RWPE2 (cell line): Measurements from ENCODE around the gene IL18.

Source experiments
- ATAC-seq: fragments of 200-7000 bp; cut with Tn5 transposase; 3 replicates; pipeline ENCODE4 v1.9.1; 2021; ENCODE audit warnings: low read depth
- DNase-seq: peaks from one replicate; pipeline ENCODE4 v3.0.0-alpha.2; 2020; ENCODE audit warnings: low spot score
- H3K27ac ChIP-seq: fragments of 450-650 bp; 2 replicates; pipeline ENCODE4 v1.5.1; 2017; ENCODE audit warnings: mild to moderate bottlenecking; ENCODE audit not compliant: poor library complexity, severe bottlenecking
- H3K27me3 ChIP-seq: fragments of 250-450 bp; sonication (Bioruptor Pico); 2 replicates; pipeline ENCODE4 v1.5.1; 2021; ENCODE audit warnings: mild to moderate bottlenecking, moderate library complexity; ENCODE audit not compliant: insufficient read depth, poor library complexity, severe bottlenecking
- H3K36me3 ChIP-seq: fragments of 250-450 bp; sonication (Bioruptor Pico); 2 replicates; pipeline ENCODE4 v1.5.1; 2020; ENCODE audit warnings: low read depth, mild to moderate bottlenecking, moderate library complexity
- H3K4me1 ChIP-seq: fragments of 250-450 bp; sonication (Bioruptor Pico); 2 replicates; pipeline ENCODE4 v1.5.1; 2021; ENCODE audit warnings: mild to moderate bottlenecking, moderate library complexity; ENCODE audit not compliant: insufficient read depth, poor library complexity, severe bottlenecking
- H3K4me3 ChIP-seq: fragments of 250-450 bp; sonication (Bioruptor Pico); 2 replicates; pipeline ENCODE4 v1.5.1; 2021; ENCODE audit warnings: mild to moderate bottlenecking, moderate library complexity; ENCODE audit not compliant: severe bottlenecking
- H3K9me3 ChIP-seq: fragments of 250-450 bp; sonication (Bioruptor Pico); 2 replicates; pipeline ENCODE4 v1.5.1; 2021; ENCODE audit warnings: mild to moderate bottlenecking, moderate library complexity; ENCODE audit not compliant: severe bottlenecking
- CTCF ChIP-seq: fragments of 450-650 bp; IDR thresholded peaks from one replicate; pipeline ENCODE4 v1.5.1; 2017; ENCODE audit warnings: mild to moderate bottlenecking, moderate library complexity; ENCODE audit not compliant: poor library complexity, severe bottlenecking

Gene IL18

GRCh38 chr11:112173152-112173551 lies 9.3 kb upstream of the IL18 start:
- no peaks in the 10 kb centered on the region for H3K36me3 ChIP-seq
- no peaks in the 10 kb centered on the region for H3K27me3 ChIP-seq

GRCh38 chr11:112172362-112172994 lies 8.6 kb upstream of the IL18 start:
- H3K9me3 ChIP-seq = no peaks in the 10 kb centered on the region
- DNase-seq (no peak), ATAC-seq (no peak; the same call in 2 of the 3 replicates)
- H3K4me3 ChIP-seq = no peak overlapping the region
- H3K27me3 ChIP-seq = no peaks in the 10 kb centered on the region
- peaks cover 26% of the 10 kb centered on the region for H3K4me1 ChIP-seq
- H3K27ac ChIP-seq = peak overlapping the region; percentile 4
- H3K36me3 ChIP-seq = no peaks in the 10 kb centered on the region
- no peak for TF ChIP-seq CTCF

More at GRCh38 chr11:112173152-112173551, 9.3 kb upstream of the IL18 start:
- DNase-seq = no peak
- H3K9me3 ChIP-seq = no peaks in the 10 kb centered on the region
- H3K27ac ChIP-seq = peak overlapping the region; percentile 4
- no peak overlapping the region for H3K4me3 ChIP-seq
- ATAC-seq = no peak
- TF ChIP-seq CTCF = no peak
- peaks cover 26% of the 10 kb centered on the region for H3K4me1 ChIP-seq

GRCh38 chr11:112167145-112167544 lies 3.3 kb upstream of the IL18 start, which contains the start of gene TEX12:
TSS of gene TEX12 (plus strand) at chr11:112167372. CDS start at chr11:112169269, 1,897 bp downstream.
- H3K4me1 ChIP-seq = peaks cover 32% of the 10 kb centered on the region
- DNase-seq = no peak
- H3K27ac ChIP-seq = peak within 1 kb of the TSS; percentile 91
- H3K9me3 ChIP-seq = no peaks in the 10 kb centered on the region
- no peak within 1 kb of the TSS for H3K4me3 ChIP-seq
- peaks cover 4% of the 10 kb centered on the region; the same call in 1 of the 2 replicates for H3K36me3 ChIP-seq
- no peak for ATAC-seq
- no peaks in the 10 kb centered on the region for H3K27me3 ChIP-seq
- no peak for TF ChIP-seq CTCF

- DNase-seq (no peak), ATAC-seq (peak; percentile 37)
- H3K4me3 ChIP-seq = no peak overlapping the region
- H3K27me3 ChIP-seq = no peaks in the 10 kb centered on the region
- peak overlapping the region; percentile 91 for H3K27ac ChIP-seq
- H3K36me3 ChIP-seq = peaks cover 10% of the 10 kb centered on the region
- peaks cover 32% of the 10 kb centered on the region for H3K4me1 ChIP-seq
- H3K9me3 ChIP-seq = no peaks in the 10 kb centered on the region
- no peak for TF ChIP-seq CTCF
Measured at GRCh38 chr11:112166562-112166961, 2.7 kb upstream of the IL18 start.

GRCh38 chr11:112165049-112165448 lies 1.2 kb upstream of the IL18 start:
- peaks cover 46% of the 10 kb centered on the region for H3K4me1 ChIP-seq
- no peaks in the 10 kb centered on the region for H3K27me3 ChIP-seq
- DNase-seq (no peak), ATAC-seq (no peak)
- H3K36me3 ChIP-seq = peaks cover 24% of the 10 kb centered on the region
- no peak for TF ChIP-seq CTCF
- H3K9me3 ChIP-seq = no peaks in the 10 kb centered on the region
- no peak overlapping the region for H3K4me3 ChIP-seq
- peak overlapping the region; percentile 91 for H3K27ac ChIP-seq
